Inferior parietal cortex (tissue), 1 donor: ENCODE data around the gene ERGIC1.

Experiments
- DNase-seq: peaks from one replicate; pipeline ENCODE4 v3.0.0-alpha.2; 2016; ENCODE audit errors: extremely low spot score

Gene ERGIC1

GRCh38 chr5:172920447-172920849, 86.4 kb downstream of the ERGIC1 start:
- DNase-seq: no peak

- no peak for DNase-seq
Measured at GRCh38 chr5:172920995-172921394, 86.9 kb downstream of the ERGIC1 start.

DNA sequence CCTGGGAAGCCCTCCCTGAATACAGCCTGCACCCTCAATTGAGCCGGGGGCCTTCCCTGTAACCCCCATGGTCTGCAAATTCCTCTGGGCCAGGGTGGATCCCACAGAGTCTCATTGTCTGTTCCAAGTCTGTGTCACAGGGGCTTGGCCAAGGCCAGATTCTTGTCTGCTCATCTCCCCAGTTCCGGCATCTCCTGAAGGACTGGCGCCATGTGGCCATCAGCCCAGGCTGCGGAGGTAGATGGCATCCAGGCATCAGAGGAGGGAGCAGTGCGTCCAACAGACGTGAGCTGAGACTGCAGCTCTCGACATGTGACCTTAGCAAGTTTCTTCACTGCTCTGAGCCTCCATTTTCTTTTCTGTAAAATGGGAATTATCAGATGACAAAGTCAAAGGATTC, 87.9 kb downstream of the ERGIC1 start:
- DNase-seq: no peak

- no peak for DNase-seq
Measured at GRCh38 chr5:172923539-172923938, 89.5 kb downstream of the ERGIC1 start.

DNA sequence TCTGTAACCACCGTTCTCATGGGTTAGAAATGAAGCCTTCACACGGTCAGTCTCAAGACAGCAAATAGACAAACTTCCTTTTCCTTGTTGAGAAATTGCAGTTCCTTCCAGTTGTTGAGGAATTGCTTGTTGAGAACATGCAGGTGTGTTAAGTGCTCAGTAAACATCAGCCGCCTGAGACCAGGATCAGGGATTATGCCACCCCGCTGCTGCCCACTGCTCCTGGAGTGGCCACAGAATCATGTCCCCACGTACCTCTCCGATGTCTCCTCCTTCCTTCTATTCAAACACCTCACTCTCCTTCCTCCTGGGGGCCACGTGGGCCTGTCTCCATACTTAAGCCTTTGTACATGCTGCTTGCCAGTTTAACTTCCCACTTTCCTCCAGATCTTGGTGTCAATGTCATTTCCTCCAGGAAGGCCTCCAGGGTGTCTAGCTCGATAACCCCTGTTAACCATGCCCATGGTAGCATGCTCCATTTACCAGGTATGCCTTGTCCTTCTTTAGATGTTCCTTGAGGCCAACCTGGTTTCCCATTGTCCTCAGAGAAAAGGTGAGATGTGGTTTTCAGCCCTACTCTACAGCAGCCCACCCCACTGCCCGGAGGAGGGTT, 91.4 kb downstream of the ERGIC1 start:
- no peak for DNase-seq

- no peak for DNase-seq
Measured at GRCh38 chr5:172926008-172926523, 92.0 kb downstream of the ERGIC1 start.

GRCh38 chr5:172926796-172927195, 92.7 kb downstream of the ERGIC1 start:
- no peak for DNase-seq

DNA sequence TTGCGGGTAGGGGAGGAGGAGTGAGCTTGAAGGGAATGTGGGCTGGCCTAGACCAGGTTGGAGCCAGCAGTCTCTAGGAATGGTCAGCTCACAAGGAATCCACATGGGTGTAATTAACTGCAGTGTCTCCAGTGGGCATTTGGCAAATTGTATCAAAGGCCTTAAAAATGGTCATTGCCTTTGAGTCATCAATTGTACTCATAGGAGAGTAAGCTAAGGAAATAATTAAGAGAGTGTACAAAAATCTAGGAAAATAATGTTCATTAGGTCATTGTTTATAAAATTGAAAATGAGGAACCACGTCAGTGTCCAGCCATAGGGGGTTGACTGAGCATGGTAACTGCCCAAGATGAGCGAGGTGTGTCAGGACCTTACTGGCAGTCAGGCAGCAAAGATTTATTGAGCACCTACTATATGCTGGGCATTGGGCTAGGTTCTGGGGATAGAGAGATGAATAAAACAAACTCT, 95.4 kb downstream of the ERGIC1 start:
- no peak for DNase-seq

- DNase-seq: no peak
Measured at GRCh38 chr5:172931001-172931536, 97.0 kb downstream of the ERGIC1 start.

- DNase-seq: peak; percentile 64
Measured at GRCh38 chr5:172932313-172933017, 98.4 kb downstream of the ERGIC1 start.

GRCh38 chr5:172933238-172933637, 99.2 kb downstream of the ERGIC1 start:
- no peak for DNase-seq

GRCh38 chr5:172935096-172935495, 101.0 kb downstream of the ERGIC1 start:
- no peak for DNase-seq

DNA sequence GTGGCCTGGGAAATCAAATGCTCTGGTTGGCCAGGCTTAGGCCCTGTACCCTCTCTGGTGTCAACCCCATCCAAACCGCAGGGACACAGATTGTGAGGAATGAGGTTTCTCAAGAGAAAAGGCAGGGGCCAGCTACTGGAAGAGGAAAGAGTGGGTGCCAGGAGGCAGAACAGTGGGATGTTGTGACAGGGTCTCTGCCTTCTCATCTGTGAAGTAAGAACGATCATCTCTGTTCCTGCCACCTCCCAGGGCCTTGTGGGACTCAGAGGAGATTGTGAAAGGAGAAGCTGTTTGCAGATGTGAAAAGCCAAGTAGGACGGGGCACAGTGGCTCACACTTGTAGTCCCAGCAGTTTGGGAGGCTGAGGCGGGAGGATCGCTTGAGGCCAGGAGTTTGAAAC, 102.3 kb downstream of the ERGIC1 start:
- no peak for DNase-seq

DNA sequence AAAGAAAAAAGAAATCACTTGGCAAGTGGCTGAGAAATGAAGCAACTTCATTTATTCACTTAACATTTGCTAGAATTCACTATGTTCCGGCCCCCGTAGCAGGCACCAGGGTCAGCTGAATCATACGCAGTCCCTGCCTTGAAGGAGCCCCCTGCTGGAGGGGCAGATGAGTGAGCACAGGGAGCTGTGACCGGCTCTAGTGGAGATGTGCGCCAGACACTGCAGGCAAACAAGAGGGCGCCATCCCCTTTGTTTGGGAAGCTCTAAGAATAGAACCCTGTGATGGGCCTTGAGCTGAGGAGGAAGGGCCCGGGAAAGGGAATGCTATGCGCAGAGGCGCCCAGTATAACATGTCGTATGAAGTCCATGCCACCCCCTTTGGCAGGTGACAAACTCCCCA, 105.0 kb downstream of the ERGIC1 start:
- no peak for DNase-seq

GRCh38 chr5:172939611-172940267, 105.7 kb downstream of the ERGIC1 start:
- DNase-seq: no peak

- no peak for DNase-seq
Measured at GRCh38 chr5:172940268-172941066, 106.4 kb downstream of the ERGIC1 start.

GRCh38 chr5:172941067-172941516, 107.0 kb downstream of the ERGIC1 start:
- DNase-seq: no peak

DNA sequence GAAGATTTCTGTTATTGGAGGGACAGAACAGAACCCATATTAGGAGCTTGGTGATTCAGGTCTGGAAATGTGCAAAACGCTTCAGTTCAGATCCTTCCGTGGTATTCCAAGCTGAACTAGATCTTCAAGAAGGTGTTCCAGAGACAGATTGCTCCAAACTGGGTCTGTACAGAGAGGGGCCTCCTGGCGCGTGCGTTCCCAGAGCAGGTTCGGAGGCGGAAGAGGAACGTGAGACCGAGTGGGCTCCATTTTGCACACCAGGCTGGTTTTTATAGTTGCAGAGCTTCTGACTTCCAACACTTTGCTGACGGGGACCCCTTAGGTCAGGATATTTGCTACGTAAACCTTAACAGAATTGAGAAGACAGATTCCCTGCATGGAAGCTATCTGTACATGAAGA, 108.5 kb downstream of the ERGIC1 start:
- DNase-seq: no peak

DNA sequence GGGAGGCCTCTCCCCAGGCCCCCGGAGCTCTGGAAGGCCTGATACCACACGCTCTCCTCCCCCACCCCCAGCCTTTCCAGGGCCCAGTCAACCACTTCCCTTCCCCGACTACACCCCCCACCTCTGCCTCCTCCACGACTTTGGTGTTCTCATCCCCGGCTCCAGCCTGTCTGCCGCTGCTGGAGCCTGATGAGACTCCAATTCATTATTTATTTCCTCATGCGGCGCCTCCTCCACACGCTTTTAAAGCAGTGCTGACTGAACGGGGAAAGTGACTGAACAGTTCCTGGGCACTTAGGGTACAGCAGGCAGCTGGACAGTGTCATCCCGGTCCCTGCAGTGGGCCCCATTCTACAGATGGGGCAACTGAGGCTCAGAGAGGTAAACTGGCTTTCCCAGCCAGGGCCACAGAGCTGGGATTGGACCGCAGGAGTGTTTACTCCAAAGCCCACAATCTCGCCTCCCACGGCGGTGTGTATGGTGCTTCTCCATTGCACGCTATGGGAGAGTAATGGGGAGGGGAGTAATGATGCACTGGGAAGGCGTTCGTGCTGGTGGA, 109.3 kb downstream of the ERGIC1 start:
- DNase-seq: no peak

GRCh38 chr5:172943906-172944305, 109.9 kb downstream of the ERGIC1 start:
- DNase-seq: no peak

DNA sequence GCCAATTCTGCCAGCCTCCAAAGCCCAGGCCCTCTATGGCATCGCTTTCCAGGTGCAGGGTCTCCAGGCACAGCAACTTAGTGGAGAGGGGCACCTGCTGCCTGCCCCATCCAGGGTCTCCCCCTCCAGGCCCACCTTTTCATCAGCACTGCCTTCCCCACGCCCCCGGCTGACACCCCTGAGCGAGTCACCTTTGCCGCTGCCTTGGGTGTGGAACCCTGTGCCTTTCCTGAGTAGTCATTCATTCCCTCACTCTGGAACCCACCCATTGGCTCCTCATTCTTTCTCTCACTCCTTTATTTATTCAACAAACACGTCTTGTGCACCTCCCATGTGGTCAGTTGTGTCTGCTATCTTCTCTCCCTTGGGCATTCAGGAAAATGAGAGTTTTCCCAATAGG, 110.7 kb downstream of the ERGIC1 start:
- no peak for DNase-seq
